Mucosa of stomach (tissue), 1 donor: Measurements from ENCODE around the gene PRELP.

Source experiments
- H3K27me3 ChIP-seq: one replicate; pipeline ENCODE4 v1.7.0; 2013; ENCODE audit warnings: mild to moderate bottlenecking, low read length; ENCODE audit not compliant: control insufficient read depth, insufficient read depth
- H3K36me3 ChIP-seq: one replicate; pipeline ENCODE4 v1.7.0; 2013; ENCODE audit warnings: low read length; ENCODE audit not compliant: control insufficient read depth, insufficient read depth
- H3K4me1 ChIP-seq: one replicate; pipeline ENCODE4 v1.7.0; 2013; ENCODE audit warnings: mild to moderate bottlenecking, low read length; ENCODE audit not compliant: control insufficient read depth, insufficient read depth
- H3K4me3 ChIP-seq: one replicate; pipeline ENCODE4 v1.7.0; 2013; ENCODE audit warnings: low read length
- H3K9ac ChIP-seq: one replicate; pipeline ENCODE4 v1.7.0; 2013; ENCODE audit warnings: mild to moderate bottlenecking, low read length, moderate library complexity
- H3K9me3 ChIP-seq: one replicate; pipeline ENCODE4 v1.7.0; 2013; ENCODE audit warnings: mild to moderate bottlenecking, low read length, moderate library complexity; ENCODE audit not compliant: control insufficient read depth
- donor health status: Pancreatic carcinoma.

The PRELP gene

DNA sequence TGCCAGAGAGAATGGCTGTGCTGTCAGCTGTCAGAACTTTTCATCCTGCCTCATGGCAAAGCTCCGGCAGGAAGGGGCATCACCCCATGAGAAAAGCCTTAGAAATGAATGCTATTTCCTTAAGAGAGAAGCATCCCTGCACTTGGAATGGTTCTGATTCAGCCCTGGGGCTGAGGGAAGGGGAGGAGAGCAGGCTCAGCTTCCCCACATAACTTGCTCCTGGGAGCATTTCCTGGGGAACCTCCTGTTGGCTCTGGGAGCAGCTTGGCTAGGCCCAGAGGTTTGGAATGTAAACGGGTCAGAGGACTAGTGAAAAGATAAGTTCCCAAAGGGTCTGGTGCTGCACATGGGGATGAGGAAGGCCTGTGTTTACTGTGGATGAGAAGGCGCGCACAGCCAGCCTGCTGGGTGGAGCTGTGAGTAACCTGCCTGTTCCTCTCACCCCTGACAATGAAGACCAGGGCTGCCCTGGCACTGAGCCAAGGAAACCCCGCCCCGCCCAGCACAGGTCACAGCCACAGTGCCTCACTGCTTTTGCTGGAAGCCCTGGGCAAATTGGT, 5.0 kb downstream of the PRELP start:
- no peaks in the 10 kb centered on the region for H3K36me3 ChIP-seq
- peaks cover 18% of the 10 kb centered on the region for H3K4me1 ChIP-seq
- no peak overlapping the region for H3K4me3 ChIP-seq
- no peaks in the 10 kb centered on the region for H3K27me3 ChIP-seq
- peak overlapping the region; percentile 24 for H3K9ac ChIP-seq
- H3K9me3 ChIP-seq = no peaks in the 10 kb centered on the region

DNA sequence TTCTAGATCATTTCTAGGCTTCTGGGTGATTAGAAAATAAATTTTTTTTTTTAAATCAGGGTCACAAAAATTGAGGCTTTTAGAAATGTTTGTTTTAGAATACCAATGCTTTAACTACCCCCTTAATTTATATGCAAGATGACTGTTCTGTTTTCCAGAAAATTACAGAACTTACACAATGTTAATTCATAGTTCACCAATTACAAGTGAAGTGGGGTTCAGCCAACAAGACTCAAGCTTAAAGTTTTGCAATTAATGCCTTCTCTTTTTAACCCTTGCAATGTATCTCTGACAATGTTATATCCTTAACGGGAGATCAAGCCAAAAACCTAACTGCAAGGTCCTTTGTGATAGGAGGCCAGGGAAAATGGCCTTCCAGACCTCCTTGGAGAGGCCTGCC, 5.6 kb downstream of the PRELP start:
- no peaks in the 10 kb centered on the region for H3K27me3 ChIP-seq
- peaks cover 18% of the 10 kb centered on the region for H3K4me1 ChIP-seq
- H3K9ac ChIP-seq = peak overlapping the region; percentile 24
- H3K36me3 ChIP-seq = no peaks in the 10 kb centered on the region
- no peak overlapping the region for H3K4me3 ChIP-seq
- H3K9me3 ChIP-seq = no peaks in the 10 kb centered on the region

DNA sequence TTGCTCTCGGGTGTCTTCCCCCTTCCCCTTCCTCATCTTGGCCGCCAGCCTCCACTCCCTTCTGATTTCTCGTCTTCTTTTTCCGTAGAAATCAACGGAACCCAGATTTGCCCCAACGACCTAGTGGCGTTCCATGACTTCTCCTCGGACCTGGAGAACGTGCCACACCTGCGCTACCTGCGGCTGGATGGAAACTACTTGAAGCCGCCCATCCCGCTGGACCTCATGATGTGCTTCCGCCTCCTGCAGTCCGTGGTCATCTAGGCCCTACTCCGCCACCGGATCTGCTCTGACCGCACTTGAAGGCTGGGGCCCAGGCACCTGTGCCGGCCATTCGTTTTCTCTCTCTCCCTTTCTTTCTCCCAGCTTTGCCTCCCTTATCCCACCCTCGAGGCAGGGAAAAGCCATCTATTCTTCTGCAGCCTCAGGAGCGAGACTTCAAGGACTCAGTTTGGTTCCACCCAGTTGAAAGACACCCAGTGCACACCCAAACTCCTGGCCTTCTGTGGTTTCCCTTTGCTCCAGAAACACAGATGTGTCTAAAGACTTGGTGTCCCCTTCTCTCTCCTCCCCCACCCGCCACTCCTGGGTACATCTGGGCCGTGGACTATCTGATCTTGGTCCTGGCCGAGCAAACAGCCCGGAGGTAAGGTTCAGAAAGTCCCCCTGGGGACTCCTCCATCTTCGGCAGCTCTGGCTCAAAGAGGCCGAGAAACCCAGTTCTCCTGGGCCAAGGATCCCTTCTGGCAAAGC, 11.2 kb downstream of the PRELP start:
- Histone ChIP-seq H3K27me3 (no peaks in the 10 kb centered on the region), H3K4me3 (no peak overlapping the region), H3K9ac (peak overlapping the region; percentile 75), H3K9me3 (no peaks in the 10 kb centered on the region), H3K36me3 (no peaks in the 10 kb centered on the region), H3K4me1 (peaks cover 14% of the 10 kb centered on the region)

DNA sequence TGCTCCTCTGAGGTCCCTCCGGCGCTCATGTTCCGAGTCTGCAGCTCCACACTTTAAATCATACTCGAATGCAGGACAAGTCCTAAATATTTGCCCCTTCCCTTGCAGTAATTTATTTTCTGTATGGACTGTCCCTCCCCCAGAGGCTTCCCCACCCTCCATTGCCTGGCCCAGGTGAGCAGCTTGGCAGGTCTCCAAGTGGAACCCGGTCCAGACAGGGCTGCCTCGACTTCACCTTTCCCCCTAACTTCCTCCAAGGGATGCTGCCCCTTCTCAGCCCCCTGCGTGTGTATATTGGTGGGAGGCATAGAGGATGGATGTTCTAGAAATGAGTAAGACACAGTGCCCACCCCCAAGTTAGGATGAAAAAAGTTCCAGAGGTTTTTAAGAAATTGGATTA, 12.9 kb downstream of the PRELP start:
- H3K27me3 ChIP-seq = no peaks in the 10 kb centered on the region
- peaks cover 13% of the 10 kb centered on the region for H3K4me1 ChIP-seq
- no peaks in the 10 kb centered on the region for H3K9me3 ChIP-seq
- no peak overlapping the region for H3K9ac ChIP-seq
- H3K36me3 ChIP-seq = no peaks in the 10 kb centered on the region
- H3K4me3 ChIP-seq = no peak overlapping the region

DNA sequence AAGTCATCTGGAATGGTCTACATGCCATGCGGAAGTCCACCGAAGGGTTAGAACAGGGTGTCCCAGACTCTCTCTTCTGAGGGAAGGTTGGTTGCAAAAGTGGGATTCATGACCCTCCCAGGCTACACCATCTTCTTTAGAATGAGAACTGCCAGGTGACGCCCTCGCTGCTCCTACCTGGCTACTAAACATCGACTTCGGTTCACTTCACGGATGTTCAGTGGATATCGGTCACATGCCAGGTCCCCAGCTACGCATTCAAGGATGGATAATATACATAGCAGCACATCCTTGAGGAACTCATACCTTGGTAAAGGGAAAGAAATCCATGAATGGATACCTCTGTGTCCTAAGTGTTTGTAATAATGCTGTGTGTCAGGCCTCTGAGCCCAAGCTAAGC, 15.0 kb downstream of the PRELP start:
- Histone ChIP-seq H3K27me3 (no peaks in the 10 kb centered on the region), H3K36me3 (no peaks in the 10 kb centered on the region), H3K9ac (no peak overlapping the region), H3K4me3 (no peak overlapping the region), H3K9me3 (no peaks in the 10 kb centered on the region), H3K4me1 (peaks cover 13% of the 10 kb centered on the region)

DNA sequence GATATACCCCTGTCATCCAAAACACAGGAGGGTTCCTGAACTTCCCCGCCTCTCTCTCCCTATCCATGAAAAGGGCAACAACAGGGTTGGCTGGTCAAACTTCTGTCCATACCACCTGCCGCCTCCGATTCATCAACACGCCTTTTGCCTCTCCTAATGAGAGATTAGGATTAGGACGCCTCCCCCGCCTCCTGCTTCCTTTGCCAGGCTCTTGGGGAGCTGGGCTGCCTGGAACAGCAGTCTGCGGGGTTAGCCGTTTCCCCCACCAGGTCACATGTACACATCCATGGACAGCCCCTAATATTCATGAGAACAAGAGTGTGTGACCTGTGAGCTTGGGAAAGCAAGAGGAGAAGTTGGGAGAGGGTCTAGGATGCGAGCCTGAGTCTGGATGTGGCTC, 16.1 kb downstream of the PRELP start:
- H3K9ac ChIP-seq = no peak overlapping the region
- no peaks in the 10 kb centered on the region for H3K9me3 ChIP-seq
- no peaks in the 10 kb centered on the region for H3K36me3 ChIP-seq
- no peak overlapping the region for H3K4me3 ChIP-seq
- peaks cover 13% of the 10 kb centered on the region for H3K4me1 ChIP-seq
- no peaks in the 10 kb centered on the region for H3K27me3 ChIP-seq

DNA sequence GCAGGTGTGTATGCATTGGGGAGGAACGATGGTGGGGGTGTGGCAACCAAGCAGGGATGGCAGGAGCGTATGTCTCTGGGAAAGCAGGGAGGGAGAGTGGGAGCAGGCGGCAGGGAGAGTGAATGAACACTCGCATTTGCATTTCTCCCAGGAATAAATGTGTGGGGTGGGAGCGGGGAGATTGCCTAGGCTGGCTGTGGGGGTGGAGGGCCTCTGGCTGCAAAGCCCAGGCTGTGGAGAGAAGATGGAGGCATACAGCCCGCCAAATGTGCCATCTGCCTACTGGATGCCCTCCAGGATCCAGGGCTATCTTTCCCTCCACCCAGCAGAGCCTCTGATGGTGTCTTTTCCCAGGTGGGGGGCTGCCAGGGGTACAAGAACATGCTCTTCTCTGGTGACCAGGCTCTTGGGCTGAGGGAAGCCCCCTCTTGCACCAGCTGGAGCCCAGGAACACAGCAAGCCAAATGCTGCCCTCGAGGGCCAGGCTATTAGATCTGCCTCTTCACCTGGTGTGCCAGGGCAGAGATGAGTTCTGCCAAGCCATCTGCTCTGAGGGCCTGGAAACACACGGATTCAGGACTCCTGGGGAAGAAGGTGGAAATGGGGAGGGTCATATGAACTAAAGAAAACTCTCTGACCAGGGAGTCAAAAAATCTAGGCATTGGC, 16.6 kb downstream of the PRELP start:
- H3K4me3 ChIP-seq = no peak overlapping the region
- H3K27me3 ChIP-seq = no peaks in the 10 kb centered on the region
- no peaks in the 10 kb centered on the region for H3K36me3 ChIP-seq
- H3K9me3 ChIP-seq = no peaks in the 10 kb centered on the region
- H3K9ac ChIP-seq = no peak overlapping the region
- H3K4me1 ChIP-seq = peaks cover 10% of the 10 kb centered on the region

DNA sequence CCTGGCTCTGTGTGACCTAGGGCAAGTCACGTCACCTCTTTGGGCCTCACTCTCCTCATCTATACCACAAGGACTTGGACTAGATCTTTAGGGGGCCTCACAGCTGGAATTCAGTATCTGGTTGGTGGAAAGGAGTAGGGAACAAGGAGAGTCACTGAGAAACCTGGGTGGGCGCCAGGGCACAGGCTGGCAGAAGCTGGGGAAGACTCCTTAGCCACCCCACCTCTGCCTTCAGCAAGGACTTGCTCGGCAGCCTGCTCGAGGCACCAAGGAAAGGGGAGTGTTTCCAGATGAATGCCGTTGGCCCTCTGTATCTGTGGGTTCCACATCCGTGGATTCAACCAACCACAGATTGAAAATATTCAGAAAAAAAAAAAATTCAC, 17.1 kb downstream of the PRELP start:
- Histone ChIP-seq H3K4me1 (peaks cover 9% of the 10 kb centered on the region), H3K4me3 (no peak overlapping the region), H3K9ac (no peak overlapping the region), H3K9me3 (no peaks in the 10 kb centered on the region), H3K36me3 (no peaks in the 10 kb centered on the region), H3K27me3 (no peaks in the 10 kb centered on the region)

DNA sequence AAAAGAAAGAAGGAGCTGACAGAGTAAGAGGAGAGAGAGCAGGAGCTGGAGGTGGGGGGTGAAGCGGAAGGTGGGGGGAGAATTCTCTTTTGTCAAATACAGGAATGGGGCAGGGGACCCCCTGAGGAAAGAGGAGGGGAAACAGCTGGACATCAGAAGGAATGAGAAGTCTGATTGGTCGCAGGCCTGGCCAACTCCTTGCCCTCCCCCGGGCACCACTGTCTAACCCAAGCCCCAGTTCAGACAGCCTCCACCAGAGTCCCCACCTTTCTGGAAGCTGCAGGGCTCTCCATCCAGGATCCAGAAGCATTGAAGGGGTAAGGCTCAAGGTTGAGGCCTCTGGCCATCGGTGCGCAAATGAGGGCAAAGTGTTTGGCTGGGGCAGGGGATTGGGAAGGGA, 18.3 kb downstream of the PRELP start, which contains the start of gene OPTC:
Gene OPTC, plus strand, starts transcription at position 253 of the 400 bp plus-strand sequence. CDS start 1,853 bp downstream, outside the sequence.
- Histone ChIP-seq H3K9ac (no peak within 1 kb of the TSS), H3K9me3 (no peaks in the 10 kb centered on the region), H3K4me3 (no peak within 1 kb of the TSS), H3K4me1 (peaks cover 8% of the 10 kb centered on the region), H3K36me3 (no peaks in the 10 kb centered on the region), H3K27me3 (no peaks in the 10 kb centered on the region)

DNA sequence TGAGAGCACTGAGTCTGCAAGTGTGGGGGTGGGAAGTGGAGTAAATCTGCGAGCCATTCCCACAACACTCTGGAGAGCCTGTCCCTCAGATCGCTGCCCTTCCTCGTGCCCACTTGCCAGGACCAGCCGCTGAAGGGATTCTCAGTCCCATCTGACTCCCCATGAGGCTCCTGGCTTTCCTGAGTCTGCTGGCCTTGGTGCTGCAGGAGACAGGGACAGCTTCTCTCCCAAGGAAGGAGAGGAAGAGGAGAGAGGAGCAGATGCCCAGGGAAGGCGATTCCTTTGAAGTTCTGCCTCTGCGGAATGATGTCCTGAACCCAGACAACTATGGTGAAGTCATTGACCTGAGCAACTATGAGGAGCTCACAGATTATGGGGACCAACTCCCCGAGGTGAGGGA, 20.2 kb downstream of the PRELP start:
- Histone ChIP-seq H3K4me3 (no peak overlapping the region), H3K4me1 (peaks cover 8% of the 10 kb centered on the region), H3K36me3 (no peaks in the 10 kb centered on the region), H3K9ac (no peak overlapping the region), H3K27me3 (no peaks in the 10 kb centered on the region), H3K9me3 (no peaks in the 10 kb centered on the region)

DNA sequence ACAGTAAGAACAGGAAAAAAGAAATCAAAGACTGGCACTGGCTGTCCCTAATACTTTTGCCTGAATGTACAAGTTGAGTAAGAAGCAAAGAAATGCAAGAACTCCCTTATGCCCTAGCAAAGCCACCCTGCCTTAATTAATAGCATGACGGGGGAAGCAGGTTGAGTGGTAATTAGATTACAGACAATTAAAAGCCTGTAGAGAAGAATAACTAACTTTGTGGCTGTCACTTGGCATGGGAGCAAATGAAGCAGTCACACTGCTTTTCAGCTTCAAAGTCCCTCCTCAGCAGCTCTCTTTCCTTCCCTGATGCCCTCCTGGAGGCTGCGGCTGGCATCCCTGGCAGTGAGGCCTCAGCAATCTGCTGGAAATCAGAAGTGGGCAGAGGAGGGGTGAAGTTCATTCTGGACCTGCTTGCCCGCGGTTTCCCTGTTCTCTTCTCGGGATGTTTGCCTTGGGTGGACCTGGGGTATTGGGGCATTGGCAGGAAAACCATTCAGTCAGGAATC, 21.7 kb downstream of the PRELP start:
- no peaks in the 10 kb centered on the region for H3K36me3 ChIP-seq

DNA sequence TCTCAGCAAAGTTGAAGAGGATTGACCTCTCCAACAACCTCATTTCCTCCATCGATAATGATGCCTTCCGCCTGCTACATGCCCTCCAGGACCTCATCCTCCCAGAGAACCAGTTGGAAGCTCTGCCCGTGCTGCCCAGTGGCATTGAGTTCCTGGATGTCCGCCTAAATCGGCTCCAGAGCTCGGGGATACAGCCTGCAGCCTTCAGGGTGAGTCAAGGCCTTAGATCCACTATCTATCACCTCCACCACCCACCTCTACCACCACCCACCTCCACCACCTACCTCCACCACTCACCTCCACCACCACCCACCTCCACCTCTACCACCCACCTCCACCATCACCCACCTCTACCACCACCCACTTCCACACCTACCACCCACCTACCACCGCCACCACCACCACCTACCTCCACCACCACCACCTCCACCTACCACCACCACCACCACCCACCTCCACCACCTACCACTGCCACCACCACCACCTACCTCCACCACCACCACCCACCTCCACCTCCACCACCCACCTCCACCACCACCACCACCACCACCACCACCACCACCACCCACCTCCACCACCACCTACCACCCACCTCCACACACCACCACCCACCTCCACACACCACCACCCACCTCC, 24.2 kb downstream of the PRELP start:
- peaks cover 7% of the 10 kb centered on the region for H3K27me3 ChIP-seq
- no peak overlapping the region for H3K9ac ChIP-seq
- no peaks in the 10 kb centered on the region for H3K9me3 ChIP-seq
- no peak overlapping the region for H3K4me3 ChIP-seq
- H3K36me3 ChIP-seq = no peaks in the 10 kb centered on the region
- peaks cover 8% of the 10 kb centered on the region for H3K4me1 ChIP-seq

More for the DNA sequence above, 21.7 kb downstream of the PRELP start:
- no peak overlapping the region for H3K9ac ChIP-seq
- peaks cover under 1% of the 10 kb centered on the region for H3K27me3 ChIP-seq
- no peak overlapping the region for H3K4me3 ChIP-seq
- H3K4me1 ChIP-seq = peaks cover 8% of the 10 kb centered on the region
- H3K9me3 ChIP-seq = no peaks in the 10 kb centered on the region
